Measurements from ENCODE around the gene NDUFB1. TPM values are rescaled to one million over a fixed set of nuclear protein-coding genes. Genes with fewer than 3 reads are reported as not detected.

Gene NDUFB1
- total RNA-seq = 100 to 1,000 TPM in 2 of 6 experiments, 10 to 100 TPM in 4; 74.6 to 223 (median 94.6) TPM
- long read RNA-seq, transcript NDUFB1-201 (3 exons, 528 nt) = major isoform, 34 of 38 reads
- long read RNA-seq, partial matches to known transcripts = 0 of 38 reads
- long read RNA-seq, other reads (novel, unspliced or antisense) = 0 of 38 reads

DNA sequence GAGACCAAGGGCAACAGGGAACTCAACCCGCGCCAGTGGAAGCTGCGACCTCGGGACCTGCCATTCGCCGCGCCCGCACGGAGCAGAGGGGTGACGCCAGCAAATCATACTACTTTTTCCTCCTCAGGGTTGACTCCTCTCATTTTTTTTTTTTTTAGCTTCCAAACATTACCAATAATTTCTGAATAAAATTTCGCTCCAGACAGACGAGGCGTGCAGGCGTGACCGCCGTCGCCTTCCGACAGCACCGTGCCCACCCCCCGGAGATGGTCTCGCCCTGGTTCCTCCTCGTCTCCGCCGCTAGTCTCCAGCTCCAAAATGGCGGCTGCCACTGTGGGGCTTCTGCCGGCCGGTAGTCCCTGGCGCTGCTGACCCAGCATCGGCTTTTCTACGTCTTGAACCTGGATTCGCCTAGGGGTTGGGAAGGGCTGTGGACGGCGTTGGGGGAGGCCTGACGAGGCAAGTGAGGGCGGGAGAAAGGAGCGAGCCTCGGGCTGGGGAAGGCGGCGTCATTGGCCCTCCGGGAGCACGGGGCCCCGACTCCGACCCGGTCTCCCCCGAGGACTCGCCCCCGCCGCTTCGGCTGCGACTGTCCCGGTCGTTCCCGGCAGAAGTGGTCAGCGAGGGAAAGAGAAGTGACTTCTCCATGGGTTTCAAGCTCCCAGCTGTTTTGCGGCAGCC lies at the start of gene NDUFB1, which contains the start of gene CPSF2:
Gene NDUFB1, minus strand, starts transcription at position 37 of the 681 bp plus-strand sequence. CDS start 4,069 bp downstream, outside the sequence.
Gene CPSF2, plus strand, starts transcription at position 300 of the 681 bp plus-strand sequence. CDS start 9,016 bp downstream, outside the sequence.
- peak within 1 kb of the TSS; percentile 89 to 93 (median 93) for H3K27ac ChIP-seq
- H3K4me3 ChIP-seq = peak within 1 kb of the TSS; percentile 83 to 93 (median 83)
- H3K9me3 ChIP-seq = no peaks in the 10 kb centered on the region
- H3K4me1 ChIP-seq = peaks cover 0 to 11% (median 5%) of the 10 kb centered on the region in 4 donors
- peak; percentile 93 to 97 (median 95) for ATAC-seq
- no peaks in the 10 kb centered on the region for H3K27me3 ChIP-seq
- peak; percentile 87 to 92 (median 91) for DNase-seq
- 0% methylated on average over 31 of the region's 55 CpGs for WGBS (ENCODE audit: insufficient coverage, low coverage, low lambda C conversion rate, missing lambda C conversion rate)
- H3K36me3 ChIP-seq = peaks cover 0 to 26% (median 0%) of the 10 kb centered on the region in 4 donors
- intact Hi-C loops (cut with DNase I) = no loop called here
- TF ChIP-seq, protein P1, sequence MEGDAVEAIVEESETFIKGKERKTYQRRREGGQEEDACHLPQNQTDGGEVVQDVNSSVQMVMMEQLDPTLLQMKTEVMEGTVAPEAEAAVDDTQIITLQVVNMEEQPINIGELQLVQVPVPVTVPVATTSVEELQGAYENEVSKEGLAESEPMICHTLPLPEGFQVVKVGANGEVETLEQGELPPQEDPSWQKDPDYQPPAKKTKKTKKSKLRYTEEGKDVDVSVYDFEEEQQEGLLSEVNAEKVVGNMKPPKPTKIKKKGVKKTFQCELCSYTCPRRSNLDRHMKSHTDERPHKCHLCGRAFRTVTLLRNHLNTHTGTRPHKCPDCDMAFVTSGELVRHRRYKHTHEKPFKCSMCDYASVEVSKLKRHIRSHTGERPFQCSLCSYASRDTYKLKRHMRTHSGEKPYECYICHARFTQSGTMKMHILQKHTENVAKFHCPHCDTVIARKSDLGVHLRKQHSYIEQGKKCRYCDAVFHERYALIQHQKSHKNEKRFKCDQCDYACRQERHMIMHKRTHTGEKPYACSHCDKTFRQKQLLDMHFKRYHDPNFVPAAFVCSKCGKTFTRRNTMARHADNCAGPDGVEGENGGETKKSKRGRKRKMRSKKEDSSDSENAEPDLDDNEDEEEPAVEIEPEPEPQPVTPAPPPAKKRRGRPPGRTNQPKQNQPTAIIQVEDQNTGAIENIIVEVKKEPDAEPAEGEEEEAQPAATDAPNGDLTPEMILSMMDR (IDR thresholded peaks at IDR 0.05) = peak in 1 of 4 donors; percentile 26
- TF ChIP-seq POLR2A (IDR thresholded peaks at IDR 0.05) = peak; percentile 77

DNA sequence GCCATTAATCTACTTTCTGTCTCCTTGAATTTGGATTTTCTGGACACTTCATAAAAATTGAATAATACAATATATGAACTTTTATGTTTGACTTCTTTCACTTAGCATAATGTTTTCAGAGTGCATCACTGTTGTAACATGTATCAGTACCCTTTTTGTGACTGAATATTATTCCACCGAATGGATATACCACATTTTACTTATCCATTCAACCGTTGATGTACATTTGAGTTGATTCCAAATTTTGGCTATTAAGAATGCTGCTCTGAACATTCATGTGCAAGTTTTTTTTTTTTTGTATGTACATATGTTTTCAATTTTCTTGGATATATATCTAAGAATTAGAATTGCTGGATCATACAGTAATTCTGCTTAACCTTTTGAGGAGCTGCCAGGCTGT lies 43.5 kb upstream of the NDUFB1 start:
- Histone ChIP-seq H3K9me3 (peaks cover 0 to 3% (median 0%) of the 10 kb centered on the region in 4 donors), H3K36me3 (peaks cover 1 to 54% (median 8%) of the 10 kb centered on the region in 4 donors), H3K4me3 (no peak overlapping the region), H3K27ac (no peak overlapping the region), H3K27me3 (no peaks in the 10 kb centered on the region), H3K4me1 (no peaks in the 10 kb centered on the region)
- intact Hi-C loops (cut with DNase I) = no loop called here
- TF ChIP-seq, protein P1 (IDR thresholded peaks at IDR 0.05) = no peak
- TF ChIP-seq POLR2A (IDR thresholded peaks at IDR 0.05) = no peak
- 89% methylated on average over 2 of the region's 2 CpGs for WGBS (ENCODE audit: insufficient coverage, low coverage, low lambda C conversion rate, missing lambda C conversion rate)
- ATAC-seq (no peak), DNase-seq (no peak)

DNA sequence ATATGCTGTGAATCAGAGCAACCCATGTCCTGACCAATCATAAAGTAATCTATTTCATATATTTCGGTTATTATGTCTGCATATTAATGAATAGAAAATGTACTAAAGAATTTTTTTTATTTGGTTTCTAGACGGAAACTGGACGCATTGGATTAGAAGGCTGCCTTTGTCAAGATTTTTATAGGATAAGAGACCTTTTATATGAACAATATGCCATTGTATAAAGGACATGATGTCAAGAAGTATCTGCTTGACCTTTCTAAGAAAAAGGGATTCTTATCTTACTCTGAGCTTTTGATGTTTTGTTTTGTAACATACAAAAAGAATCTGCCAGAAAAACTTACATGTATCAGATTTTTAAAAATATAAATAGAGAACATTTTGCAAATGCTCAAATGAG lies 40.0 kb upstream of the NDUFB1 start:
- ATAC-seq (no peak), DNase-seq (no peak)
- H3K36me3 ChIP-seq = peaks cover 7 to 82% (median 18%) of the 10 kb centered on the region in 4 donors
- TF ChIP-seq POLR2A (IDR thresholded peaks at IDR 0.05) = no peak
- TF ChIP-seq, protein P1 (IDR thresholded peaks at IDR 0.05) = no peak
- H3K4me1 ChIP-seq = no peaks in the 10 kb centered on the region
- no peaks in the 10 kb centered on the region for H3K27me3 ChIP-seq
- intact Hi-C loops (cut with DNase I) = no loop called here
- no peak overlapping the region for H3K4me3 ChIP-seq
- 82% methylated on average over 3 of the region's 3 CpGs for WGBS (ENCODE audit: insufficient coverage, low coverage, low lambda C conversion rate, missing lambda C conversion rate)
- H3K9me3 ChIP-seq = peaks cover 0 to 3% (median 0%) of the 10 kb centered on the region in 4 donors
- no peak overlapping the region for H3K27ac ChIP-seq

DNA sequence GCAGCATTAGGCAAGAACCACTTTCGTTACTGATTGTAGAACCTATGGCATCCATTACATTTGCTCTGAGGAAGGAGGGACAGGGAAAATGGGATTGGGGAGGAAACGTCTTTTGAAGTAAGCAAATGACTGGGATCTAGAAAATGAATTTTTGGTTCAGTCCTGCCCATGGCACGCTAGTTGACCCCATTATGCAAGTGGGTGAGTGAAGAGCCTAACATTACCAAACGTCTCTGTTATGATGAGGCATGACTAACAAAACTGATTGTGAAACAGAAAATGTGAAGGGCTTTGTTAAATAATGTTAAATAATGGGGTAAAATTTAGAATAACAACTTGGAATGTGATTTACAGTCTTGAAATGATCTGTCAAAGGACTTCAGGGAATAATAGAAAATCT lies 39.1 kb upstream of the NDUFB1 start:
- TF ChIP-seq POLR2A (IDR thresholded peaks at IDR 0.05) = no peak
- TF ChIP-seq, protein P1 (IDR thresholded peaks at IDR 0.05) = no peak
- ATAC-seq (peak in 1 of 4 donors; percentile 48), DNase-seq (no peak)
- 48% methylated on average over 4 of the region's 4 CpGs for WGBS (ENCODE audit: insufficient coverage, low coverage, low lambda C conversion rate, missing lambda C conversion rate)
- Histone ChIP-seq H3K4me3 (no peak overlapping the region), H3K27me3 (no peaks in the 10 kb centered on the region), H3K27ac (no peak overlapping the region), H3K4me1 (no peaks in the 10 kb centered on the region), H3K36me3 (peaks cover 7 to 91% (median 21%) of the 10 kb centered on the region in 4 donors), H3K9me3 (peaks cover 0 to 3% (median 0%) of the 10 kb centered on the region in 4 donors)
- intact Hi-C loops (cut with DNase I) = no loop called here
